Epithelial cell of esophagus (primary cell): Measurements from ENCODE around the gene ZFHX2.

Source experiments
- DNase-seq: peaks from one replicate; pipeline ENCODE4 v3.0.0; 2010; ENCODE audit warnings: low read depth
- H3K4me3 ChIP-seq: 2 replicates; pipeline ENCODE4 v1.5.1; 2011; ENCODE audit warnings: mild to moderate bottlenecking, low read length, control low read depth
- TF ChIP-seq, protein P1 (sequence below): IDR thresholded peaks from 2 replicates; pipeline ENCODE4 v1.5.1; 2011; ENCODE audit warnings: low read depth, mild to moderate bottlenecking, low read length, control low read depth, inconsistent platforms; ENCODE audit not compliant: insufficient read depth; ENCODE audit errors: missing control alignments

The ZFHX2 gene

DNA sequence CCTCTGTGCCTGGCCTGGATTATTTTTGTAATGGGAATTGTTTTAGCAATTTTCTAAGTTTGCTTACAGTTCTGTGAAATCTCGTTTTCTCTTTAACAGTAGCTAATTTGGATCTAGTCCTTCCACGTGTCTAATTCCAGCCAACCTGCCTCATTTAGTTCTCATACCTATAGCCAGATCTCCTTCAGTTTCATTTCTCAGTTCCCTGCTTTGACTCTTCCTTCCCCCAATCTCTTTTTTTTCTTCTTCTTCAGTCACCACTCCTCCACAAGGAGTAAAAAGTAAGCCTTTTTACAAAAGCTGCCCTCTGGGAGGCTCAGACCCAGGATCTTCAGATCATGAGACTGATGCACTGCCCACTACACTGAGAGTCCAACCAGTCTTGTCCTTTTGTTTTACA is 6.0 kb upstream of the ZFHX2 start:
- TF ChIP-seq, protein P1, sequence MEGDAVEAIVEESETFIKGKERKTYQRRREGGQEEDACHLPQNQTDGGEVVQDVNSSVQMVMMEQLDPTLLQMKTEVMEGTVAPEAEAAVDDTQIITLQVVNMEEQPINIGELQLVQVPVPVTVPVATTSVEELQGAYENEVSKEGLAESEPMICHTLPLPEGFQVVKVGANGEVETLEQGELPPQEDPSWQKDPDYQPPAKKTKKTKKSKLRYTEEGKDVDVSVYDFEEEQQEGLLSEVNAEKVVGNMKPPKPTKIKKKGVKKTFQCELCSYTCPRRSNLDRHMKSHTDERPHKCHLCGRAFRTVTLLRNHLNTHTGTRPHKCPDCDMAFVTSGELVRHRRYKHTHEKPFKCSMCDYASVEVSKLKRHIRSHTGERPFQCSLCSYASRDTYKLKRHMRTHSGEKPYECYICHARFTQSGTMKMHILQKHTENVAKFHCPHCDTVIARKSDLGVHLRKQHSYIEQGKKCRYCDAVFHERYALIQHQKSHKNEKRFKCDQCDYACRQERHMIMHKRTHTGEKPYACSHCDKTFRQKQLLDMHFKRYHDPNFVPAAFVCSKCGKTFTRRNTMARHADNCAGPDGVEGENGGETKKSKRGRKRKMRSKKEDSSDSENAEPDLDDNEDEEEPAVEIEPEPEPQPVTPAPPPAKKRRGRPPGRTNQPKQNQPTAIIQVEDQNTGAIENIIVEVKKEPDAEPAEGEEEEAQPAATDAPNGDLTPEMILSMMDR: no peak
- no peak for DNase-seq
- H3K4me3 ChIP-seq: peak overlapping the region; percentile 90

DNA sequence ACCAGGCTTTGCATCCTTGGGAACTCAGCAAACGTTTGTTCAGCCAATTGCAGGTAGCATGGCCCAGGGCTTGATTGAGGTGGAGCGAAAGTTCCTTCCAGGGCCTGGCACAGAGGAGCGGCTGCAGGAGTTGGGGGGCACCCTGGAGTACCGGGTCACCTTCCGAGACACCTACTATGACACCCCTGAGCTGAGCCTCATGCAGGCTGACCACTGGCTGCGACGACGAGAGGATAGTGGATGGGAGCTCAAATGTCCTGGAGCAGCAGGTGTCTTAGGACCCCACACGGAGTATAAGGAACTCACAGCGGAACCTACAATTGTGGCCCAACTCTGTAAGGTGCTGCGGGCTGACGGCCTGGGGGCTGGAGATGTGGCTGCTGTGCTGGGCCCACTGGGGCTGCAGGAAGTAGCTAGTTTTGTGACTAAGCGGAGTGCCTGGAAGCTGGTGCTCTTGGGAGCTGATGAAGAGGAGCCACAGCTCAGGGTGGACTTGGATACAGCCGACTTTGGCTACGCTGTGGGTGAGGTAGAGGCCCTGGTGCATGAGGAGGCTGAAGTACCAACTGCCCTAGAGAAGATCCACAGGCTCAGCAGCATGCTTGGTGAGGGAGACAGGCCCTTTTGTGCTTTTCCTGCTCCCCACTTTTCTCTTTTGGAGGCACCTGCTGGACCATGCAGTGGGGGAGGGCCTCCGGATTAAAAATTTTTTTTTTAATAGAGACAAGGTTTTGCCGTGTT is 5.3 kb upstream of the ZFHX2 start:
- peak overlapping the region; percentile 90 for H3K4me3 ChIP-seq
- DNase-seq: peak; percentile 15
- TF ChIP-seq, protein P1: no peak

DNA sequence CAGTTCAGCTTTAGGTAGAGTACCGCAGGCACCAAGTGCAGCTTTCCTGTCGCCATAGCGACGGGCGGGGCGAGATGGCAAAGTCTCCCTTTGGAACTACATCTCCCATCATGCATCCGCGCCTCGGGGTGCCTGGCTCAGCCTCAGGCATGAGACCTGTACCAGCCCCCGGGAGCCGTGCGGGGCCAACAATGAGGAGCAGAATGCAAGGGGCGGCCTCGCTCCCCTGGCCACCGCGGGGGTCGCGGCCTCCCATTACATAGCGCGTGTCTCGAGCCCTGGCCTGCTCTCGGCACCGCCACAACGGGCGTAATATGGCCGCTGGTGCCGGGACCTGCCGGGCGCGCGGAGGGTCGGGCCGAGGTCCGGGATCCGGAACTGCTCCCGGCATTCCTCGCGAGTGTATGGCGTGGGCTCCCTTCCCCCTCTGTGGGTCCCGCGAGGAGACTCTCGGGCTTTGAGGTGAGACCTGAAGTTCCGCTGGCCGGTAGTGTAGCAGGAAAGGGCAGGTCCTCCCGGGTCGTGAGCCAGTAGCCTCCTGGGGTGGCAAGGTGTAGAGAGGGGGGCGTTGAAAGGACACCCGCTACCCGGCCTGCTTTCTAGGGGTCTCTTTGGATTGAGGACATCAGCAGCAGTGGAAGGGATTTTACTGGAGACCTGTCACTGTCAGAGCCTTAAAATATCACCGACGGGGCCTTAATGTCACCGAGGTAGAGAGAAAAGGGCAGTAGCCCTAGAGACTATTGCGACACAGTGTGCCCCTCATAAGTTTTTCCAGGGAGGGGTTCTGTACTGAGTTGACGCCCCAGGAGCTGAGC is 4.5 kb upstream of the ZFHX2 start, which contains the start of gene THTPA:
Gene THTPA, plus strand, starts transcription at position 390 of the 818 bp plus-strand sequence. CDS start 487 bp downstream, outside the sequence.
- peak within 1 kb of the TSS; percentile 90 for H3K4me3 ChIP-seq
- DNase-seq: peak; percentile 87
- TF ChIP-seq, protein P1: no peak

DNA sequence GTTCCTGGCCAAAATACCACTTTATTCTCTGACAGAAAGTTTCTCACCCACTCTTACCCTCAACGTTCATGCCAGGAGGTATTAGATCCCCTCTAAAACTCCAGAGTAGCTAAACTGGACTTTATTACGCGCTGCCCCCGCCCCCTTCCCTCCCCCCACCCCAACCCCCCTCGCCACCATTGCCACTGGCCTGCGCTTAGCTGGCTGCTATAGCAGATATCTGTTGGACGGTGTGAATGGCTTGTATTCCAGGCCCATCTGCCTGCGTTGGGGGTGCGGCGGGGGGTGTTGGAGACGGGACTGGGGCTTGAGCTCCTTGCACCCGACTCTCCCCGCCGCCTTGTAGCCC is 3.9 kb upstream of the ZFHX2 start:
- DNase-seq: no peak
- peak overlapping the region; percentile 90 for H3K4me3 ChIP-seq
- TF ChIP-seq, protein P1: no peak

DNA sequence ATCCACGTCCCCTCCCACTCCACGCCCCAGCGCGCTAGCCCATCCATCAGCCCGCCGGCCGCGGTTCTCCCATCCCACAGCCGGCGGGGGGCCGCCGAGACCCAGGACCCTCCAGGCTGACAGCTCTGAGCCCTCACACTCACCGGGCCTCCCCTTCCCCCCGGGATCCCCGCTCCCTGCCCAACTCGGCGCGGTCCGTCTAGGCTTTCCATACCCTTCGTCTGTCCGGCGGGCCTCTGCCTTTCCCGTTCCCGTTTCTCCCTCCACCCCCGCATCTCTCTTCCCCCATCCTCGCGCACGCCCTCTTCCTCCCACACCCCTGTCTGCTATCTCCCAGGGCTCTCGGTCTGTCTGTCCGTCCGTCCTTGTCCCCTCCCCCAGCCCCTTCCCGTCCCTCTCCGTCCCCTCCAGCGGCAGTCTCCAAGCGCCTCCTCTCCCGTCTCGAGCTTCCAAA is 726 bp downstream of the ZFHX2 start:
- DNase-seq: no peak
- H3K4me3 ChIP-seq: peak overlapping the region; percentile 70
- TF ChIP-seq, protein P1: no peak

DNA sequence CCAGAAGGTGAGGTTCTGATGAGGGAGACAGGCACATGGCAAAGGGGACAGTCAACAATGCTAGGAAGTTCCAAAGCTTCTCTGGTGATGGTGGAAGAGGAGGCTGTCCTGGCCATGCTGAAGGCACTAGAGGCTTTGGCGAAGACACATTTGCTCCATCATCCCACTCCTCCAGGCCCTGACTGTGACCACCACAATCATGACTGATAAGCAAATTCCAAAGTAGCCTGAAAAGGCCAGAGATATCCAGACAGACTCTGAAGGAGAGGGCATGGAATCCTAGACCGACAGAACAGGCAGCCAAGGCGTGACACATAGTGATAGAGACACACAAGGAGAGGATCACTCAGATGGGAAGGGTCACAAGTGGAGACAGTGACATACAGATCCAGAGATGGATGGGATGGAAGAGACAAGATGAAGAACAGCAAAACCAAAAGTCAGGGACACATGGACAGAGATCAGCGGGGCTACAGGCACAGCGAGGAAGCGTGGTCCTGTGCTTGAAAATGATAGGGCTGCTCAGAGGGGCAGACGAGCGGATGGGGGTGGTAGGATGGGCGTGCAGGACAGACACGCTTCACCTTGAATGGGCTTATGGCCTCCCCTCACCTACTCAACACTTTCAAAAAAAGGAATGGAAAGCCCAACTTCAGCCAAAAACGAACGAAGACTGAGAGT is 1.3 kb downstream of the ZFHX2 start:
- TF ChIP-seq, protein P1: no peak
- no peak for DNase-seq
- H3K4me3 ChIP-seq: peak overlapping the region; percentile 70
